ENCODE measurements around the gene CSRNP2.

CSRNP2 gene

DNA sequence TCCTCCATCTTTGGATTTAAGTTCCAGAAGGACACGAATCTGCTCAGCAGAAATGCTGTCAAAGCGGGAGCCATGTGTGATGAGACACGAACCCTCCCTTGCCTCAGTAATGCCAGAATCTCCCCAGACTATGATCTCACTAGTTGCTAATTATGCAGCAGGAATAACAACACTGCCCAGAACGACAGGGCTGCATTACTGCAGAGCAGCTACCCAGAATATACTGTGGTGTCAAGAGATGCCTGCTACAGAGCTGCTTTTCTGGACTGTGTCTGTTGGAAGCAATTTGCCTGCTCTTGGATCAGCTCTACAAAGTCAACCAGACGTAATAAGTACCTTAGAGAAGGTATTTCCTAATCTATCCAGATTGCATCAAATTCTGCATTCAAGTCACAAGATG lies 5.5 kb downstream of the CSRNP2 start:
- no peak for ATAC-seq
- no peak for DNase-seq

DNA sequence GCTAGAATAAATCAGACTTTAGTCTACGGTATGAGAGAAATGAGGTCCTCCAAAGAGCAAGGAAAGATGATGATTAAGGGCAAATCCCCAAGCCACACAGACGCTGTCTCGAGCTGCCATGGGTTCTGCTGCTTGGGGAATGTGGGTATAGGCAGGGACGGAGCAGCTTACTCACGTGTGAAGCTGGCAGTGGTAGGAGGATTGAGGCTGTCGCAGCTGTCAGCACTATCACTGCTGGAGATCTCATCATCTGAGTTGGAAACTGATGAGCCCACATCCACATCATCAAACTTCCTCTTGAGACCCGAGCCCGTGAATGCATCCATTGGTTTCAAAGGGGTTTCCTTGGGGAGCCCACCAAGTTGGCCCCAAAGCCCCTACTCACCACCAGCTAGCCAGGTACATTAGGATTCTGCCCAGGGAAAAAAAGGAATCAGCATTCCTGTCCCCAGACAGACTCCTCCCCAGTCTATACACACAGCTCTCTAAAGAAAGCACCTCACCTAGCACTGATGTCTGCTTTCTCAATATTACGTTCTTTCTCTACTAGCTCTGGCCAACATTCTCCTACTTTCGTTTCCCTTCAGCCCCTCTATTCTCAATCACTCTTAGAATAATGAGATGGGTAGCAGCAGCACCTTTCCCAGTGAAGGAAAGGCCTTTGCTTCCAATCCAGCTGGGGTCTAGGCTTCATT lies 7.0 kb downstream of the CSRNP2 start:
- DNase-seq (peak; percentile 12), ATAC-seq (peak; percentile 86)

DNA sequence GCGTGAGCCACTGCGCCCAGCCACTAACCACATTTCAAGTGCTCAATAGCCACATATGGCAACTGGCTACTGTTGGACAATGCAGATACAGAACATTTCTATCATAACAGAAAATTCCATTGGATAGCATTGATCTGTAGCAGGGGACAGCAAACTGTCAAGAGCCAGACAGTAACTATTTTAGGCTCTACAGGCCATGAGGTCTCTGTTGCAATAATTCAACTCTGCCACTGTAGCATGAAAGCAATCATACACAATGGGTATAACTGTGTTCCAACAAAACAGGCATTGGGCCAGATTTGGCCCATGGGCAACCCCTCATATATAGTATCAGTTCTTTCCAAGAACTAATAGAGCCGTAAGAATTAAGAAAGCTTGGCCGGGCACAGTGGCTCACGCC lies 8.0 kb downstream of the CSRNP2 start:
- ATAC-seq: no peak
- no peak for DNase-seq

- DNase-seq (no peak), ATAC-seq (no peak)
Measured at GRCh38 chr12:51071663-51072062, 11.7 kb downstream of the CSRNP2 start.

- DNase-seq (no peak), ATAC-seq (no peak)
Measured at GRCh38 chr12:51070004-51070403, 13.4 kb downstream of the CSRNP2 start.

- no peak for DNase-seq
- ATAC-seq: no peak
Measured at GRCh38 chr12:51067771-51068170, 15.6 kb downstream of the CSRNP2 start.

GRCh38 chr12:51067229-51067628 lies 16.2 kb downstream of the CSRNP2 start:
- DNase-seq: no peak
- no peak for ATAC-seq

- no peak for DNase-seq
- ATAC-seq: no peak
Measured at GRCh38 chr12:51065530-51065929, 17.9 kb downstream of the CSRNP2 start.

DNA sequence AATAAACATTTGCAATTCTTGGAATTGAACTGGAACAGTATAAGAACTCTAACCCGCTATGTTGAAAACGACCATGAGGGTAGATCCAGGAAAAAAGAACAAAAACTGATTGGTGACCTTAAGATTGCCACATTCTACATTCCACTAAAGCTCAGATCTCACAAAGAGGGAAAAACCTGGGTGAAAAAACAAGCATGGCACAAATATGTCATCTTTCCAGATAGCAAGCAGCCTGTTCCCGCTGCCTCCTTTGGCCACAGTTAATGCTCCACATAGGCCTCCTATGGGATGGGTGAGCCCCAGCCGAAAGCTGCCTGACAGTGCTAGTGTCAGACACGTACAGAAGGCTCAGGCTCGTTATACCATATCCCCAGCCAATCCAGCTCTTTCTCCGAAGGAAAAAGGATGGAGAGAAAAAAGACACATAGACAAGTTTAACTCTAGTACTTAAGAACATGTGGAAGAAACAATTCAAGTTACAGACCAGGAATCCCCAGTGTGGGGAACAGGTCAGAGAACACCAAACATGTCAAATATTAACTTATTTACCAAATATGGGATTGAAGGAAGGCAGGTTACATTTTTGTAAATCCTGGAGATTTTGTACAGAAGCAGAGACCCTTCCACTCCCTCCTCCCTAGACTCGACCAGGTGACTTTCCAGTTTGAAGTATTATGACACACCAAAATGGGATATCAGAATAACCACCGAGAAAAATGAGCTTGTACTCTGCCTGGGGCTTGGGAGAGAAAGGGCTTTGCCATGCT lies 20.6 kb downstream of the CSRNP2 start:
- ATAC-seq (no peak), DNase-seq (no peak)

DNA sequence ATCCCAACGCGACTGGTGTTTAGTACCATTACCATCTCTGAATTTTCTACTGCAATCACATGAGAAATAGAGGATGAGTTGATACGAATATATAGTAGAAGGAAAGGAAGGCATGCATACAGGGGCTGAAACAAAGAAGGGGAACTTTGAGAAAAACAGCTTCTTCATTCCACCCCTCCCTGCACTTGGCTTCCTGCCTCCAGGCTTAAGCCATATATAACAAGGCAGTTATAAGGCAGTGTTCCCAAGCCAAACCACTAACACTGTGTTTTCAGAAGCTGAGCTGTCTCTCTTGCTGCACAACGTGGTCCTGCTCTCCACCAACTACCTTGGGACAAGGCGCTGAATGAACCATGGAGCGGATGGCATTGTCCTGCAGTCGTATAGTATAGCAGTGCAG lies 24.3 kb downstream of the CSRNP2 start:
- ATAC-seq (no peak), DNase-seq (no peak)

DNA sequence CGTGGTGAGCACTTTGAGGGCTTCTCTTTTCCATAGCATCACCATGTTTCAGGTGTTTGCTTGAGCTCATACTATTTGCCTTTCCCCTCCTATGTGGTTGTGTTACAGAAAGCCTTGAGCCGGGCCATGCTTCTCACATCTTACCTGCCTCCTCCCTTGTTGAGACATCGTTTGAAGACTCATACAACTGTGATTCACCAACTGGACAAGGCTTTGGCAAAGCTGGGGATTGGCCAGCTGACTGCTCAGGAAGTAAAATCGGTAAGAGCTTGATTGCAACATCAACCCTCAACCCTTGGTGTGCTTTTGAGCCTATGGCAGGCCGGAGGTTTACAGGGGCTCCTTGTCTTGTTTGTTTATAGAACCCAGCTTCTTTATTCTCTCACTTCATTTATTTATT lies 27.2 kb downstream of the CSRNP2 start:
- no peak for DNase-seq

DNA sequence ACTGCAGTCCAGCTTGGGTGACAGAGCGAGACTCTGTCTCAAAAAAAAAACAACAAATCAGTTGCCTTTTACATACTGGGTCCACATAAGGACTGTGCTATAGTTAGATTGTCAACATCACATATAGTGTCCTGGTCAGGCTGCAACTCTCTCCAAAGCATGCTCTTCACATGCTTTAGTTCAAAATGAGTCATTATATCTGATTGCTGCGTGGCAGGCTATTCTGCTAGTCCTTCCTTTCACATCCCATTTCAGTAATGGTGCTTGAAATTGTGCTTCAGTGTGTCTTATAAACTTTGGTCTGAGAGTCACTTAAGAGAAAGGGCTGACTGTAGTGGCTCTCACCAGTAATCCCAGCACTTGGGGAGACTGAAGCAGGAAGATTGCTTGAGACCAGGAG lies 28.3 kb downstream of the CSRNP2 start:
- ATAC-seq (no peak), DNase-seq (no peak)

More for the DNA sequence above, 27.2 kb downstream of the CSRNP2 start:
- no peak for ATAC-seq

GRCh38 chr12:51051787-51052186 lies 31.6 kb downstream of the CSRNP2 start:
- DNase-seq: no peak
- no peak for ATAC-seq

- ATAC-seq (no peak), DNase-seq (no peak)
Measured at GRCh38 chr12:51049525-51049924, 33.9 kb downstream of the CSRNP2 start.

GRCh38 chr12:51048661-51049251 lies 34.6 kb downstream of the CSRNP2 start:
- peak; percentile 19 for DNase-seq
- ATAC-seq: no peak

- ATAC-seq: peak; percentile 99
- peak; percentile 89 for DNase-seq
Measured at GRCh38 chr12:51047655-51048540, 35.5 kb downstream of the CSRNP2 start, which contains the start of gene LETMD1. Gene LETMD1 (plus strand): TSS chr12:51048327. CDS start chr12:51048357, 30 bp downstream.

GRCh38 chr12:51036279-51036678 lies 47.1 kb downstream of the CSRNP2 start:
- no peak for DNase-seq
- ATAC-seq: no peak

GRCh38 chr12:51033457-51034089 lies 49.8 kb downstream of the CSRNP2 start:
- ATAC-seq (no peak), DNase-seq (no peak)

GRCh38 chr12:51033048-51033447 lies 50.3 kb downstream of the CSRNP2 start:
- no peak for ATAC-seq
- no peak for DNase-seq

DNA sequence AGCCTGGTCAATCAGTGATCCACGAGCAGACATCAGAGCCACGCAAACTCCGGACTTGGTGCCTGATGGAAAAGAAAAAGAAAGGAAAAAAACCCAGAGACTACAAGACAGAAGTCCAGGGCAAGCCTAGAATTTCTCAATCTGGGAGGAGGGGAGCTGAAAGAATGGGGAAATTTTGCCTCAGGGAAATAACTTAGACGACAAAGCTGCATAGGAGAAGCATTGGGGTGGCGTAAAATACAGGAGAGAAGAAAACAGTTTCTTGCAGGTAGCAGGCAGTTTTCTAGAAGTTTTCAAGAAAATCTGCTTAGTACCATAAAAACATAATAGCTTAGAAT lies 54.6 kb downstream of the CSRNP2 start:
- no peak for ATAC-seq
- no peak for DNase-seq

DNA sequence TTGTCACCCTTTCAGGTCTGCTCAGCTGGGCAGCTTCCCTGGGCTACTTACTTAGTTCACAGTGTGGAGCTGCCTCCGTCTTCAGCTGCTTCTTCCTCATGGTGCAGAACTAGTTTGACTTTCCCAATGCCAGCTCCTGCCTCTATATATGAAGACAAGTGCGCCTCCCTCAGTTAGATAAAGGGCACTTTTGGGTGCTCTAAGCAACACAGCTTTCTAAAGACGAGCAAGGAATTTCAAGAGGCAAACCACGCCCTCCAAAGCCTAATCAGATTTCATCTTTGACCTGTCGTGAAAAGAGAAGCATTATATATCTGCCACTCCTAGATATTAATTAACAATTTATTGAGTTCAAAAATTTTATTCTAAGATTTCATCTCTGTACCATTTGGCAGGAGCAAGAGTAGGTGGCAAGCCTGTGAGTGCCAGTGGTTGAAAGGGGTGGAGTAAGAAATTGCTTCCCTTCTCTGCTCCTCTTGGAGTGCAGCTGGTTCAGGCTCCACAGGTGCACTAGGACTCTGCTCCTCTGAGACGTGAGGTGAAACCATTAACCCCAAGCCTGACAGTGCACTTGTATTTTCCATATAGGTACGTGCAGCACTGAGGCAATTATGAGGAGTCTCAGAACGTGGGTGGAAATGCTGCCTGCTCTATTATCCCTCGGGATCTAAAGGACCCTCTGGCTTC lies 55.1 kb downstream of the CSRNP2 start:
- DNase-seq (peak; percentile 19), ATAC-seq (no peak)
